Astrocyte (in vitro differentiated cells and primary cell): ENCODE measurements around the gene PRKCA.

ENCODE experiments used
- EZH2 ChIP-seq: IDR thresholded peaks from 2 replicates; pipeline ENCODE4 v1.6.1; 2012; ENCODE audit warnings: mild to moderate bottlenecking, low read length, inconsistent platforms; ENCODE audit not compliant: insufficient read depth
- TF ChIP-seq, protein P1 (sequence below): IDR thresholded peaks from 2 replicates; pipeline ENCODE4 v1.5.1; 2011; ENCODE audit warnings: low read depth, mild to moderate bottlenecking, inconsistent platforms, low read length, moderate library complexity; ENCODE audit not compliant: insufficient read depth

DNA sequence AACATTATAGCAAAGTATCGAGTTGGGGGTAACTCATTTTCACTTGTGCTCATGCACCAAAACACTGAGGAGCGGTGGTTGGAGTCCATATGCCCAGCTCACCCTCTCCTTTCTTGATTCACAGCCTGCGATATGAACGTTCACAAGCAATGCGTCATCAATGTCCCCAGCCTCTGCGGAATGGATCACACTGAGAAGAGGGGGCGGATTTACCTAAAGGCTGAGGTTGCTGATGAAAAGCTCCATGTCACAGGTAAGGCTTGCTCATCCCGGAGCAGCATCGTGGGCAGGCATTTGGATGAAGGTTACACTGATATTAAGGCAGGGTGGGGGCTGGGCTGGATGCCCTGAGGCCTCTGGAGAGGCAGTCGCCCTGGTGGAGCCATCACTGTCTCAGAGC, 342.8 kb downstream of the PRKCA start:
- no peak for TF ChIP-seq EZH2
- TF ChIP-seq, protein P1, sequence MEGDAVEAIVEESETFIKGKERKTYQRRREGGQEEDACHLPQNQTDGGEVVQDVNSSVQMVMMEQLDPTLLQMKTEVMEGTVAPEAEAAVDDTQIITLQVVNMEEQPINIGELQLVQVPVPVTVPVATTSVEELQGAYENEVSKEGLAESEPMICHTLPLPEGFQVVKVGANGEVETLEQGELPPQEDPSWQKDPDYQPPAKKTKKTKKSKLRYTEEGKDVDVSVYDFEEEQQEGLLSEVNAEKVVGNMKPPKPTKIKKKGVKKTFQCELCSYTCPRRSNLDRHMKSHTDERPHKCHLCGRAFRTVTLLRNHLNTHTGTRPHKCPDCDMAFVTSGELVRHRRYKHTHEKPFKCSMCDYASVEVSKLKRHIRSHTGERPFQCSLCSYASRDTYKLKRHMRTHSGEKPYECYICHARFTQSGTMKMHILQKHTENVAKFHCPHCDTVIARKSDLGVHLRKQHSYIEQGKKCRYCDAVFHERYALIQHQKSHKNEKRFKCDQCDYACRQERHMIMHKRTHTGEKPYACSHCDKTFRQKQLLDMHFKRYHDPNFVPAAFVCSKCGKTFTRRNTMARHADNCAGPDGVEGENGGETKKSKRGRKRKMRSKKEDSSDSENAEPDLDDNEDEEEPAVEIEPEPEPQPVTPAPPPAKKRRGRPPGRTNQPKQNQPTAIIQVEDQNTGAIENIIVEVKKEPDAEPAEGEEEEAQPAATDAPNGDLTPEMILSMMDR: no peak
